Left renal cortex interstitium (tissue), 4 donors: ENCODE measurements around the gene ICE2. TPM values are rescaled to one million over a fixed set of nuclear protein-coding genes. Genes with fewer than 3 reads are reported as not detected.
A peak's percentile ranks its signal among the peaks of the same experiment; 100 is the strongest.
"Not testable (repeated sequence)": the region's sequence is repeated elsewhere in the genome, so short reads cannot be mapped to it uniquely, and the experiment has no call there.

Source experiments
- DNase-seq, 4 donors: peaks; one replicate each; pipeline ENCODE4 v3.0.0-alpha.2; 2013; ENCODE audit warnings: low read depth in 4 of 4, low spot score in 2 of 4, missing footprints in 1 of 4
- polyA plus RNA-seq, 4 donors: library from polyadenylated mRNA; unstranded; fragments of 120-200 nt; gene quantifications; one replicate each; pipeline ENCODE4 v1.2.1, GENCODE V29; 2013; ENCODE audit not compliant: insufficient read length in 4 of 4

The ICE2 gene
- polyA plus RNA-seq, 4 donors: 71.9 to 92.9 (median 88.2) TPM

DNA sequence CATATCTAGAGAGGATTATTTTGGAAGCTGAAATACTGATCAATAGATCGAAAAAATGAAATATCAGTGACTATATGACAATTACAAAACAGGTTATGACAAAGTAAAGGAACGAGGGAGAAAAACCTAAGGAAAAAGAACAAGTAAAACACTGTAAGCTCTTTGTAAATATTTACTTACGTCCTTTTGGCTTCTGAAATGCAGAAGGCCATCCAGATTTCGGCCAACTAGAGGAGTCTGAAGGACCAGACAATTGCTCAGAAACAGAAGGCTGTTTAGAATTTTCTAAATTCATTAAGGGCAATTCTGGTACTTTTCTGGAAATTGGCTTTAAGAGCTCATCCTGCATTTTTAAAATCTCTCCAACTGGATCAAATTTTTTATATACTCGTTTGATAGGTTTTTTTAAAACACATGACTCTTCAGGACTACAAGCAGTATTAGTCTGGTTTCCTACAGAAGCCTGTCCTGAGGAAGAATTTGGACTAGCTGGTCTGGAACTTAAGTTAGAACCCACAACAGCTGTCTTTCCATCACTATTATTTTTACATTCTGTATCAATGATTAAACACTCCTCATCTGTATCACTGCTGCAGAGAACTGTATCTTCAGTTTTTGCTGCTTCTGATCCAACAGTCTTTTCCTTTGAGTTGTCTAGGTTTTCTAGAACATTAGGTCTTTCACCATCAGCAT, 30.1 kb downstream of the ICE2 start:
- DNase-seq: no peak

DNA sequence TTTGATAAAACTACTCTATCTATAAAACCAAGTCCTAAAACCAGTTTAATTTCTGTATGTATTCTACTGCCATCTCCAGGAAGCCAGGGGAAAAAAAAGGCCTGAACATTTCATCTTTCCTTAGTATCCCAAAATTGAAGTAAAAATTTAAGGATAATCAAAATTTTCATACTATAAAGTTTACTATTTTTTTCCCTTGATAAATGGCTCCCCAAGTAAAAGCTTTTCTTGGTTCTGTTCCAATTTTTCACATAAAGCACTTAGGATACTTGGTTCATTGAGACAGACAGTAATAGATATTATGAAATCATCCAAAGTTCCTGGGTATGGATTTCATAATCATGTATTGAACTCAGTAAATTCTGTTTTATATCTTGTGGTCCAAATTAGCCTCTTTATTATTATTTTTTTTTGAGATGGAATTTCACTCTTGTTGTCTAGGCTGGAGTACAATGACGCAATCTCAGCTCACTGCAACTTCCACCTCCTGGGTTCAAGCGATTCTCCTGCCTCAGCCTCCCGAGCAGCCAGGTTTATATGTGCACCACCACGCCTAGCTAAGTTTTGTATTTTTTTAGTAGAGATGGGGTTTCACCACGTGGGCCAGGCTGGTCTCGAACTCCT, 34.5 kb downstream of the ICE2 start:
- DNase-seq: peak in 1 of 4 donors; percentile 6

DNA sequence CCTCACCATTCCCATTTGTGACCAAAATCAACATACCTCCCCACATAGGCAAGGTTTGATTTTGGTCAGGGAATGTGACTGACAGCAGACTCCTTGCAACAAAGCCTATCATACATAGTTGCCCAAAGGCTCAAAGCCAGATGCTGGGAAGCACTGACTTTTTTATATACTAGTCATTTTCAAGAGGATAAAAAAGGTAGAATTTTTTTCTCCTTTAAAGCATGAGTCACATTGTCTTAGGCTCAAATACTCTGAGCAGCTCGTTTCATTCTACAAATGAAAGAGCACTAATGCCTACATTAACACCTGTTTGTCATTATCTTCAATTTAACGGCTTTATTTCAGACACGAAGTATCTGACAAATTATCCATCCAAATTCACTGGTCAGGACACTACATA, 36.2 kb downstream of the ICE2 start:
- no peak for DNase-seq

DNA sequence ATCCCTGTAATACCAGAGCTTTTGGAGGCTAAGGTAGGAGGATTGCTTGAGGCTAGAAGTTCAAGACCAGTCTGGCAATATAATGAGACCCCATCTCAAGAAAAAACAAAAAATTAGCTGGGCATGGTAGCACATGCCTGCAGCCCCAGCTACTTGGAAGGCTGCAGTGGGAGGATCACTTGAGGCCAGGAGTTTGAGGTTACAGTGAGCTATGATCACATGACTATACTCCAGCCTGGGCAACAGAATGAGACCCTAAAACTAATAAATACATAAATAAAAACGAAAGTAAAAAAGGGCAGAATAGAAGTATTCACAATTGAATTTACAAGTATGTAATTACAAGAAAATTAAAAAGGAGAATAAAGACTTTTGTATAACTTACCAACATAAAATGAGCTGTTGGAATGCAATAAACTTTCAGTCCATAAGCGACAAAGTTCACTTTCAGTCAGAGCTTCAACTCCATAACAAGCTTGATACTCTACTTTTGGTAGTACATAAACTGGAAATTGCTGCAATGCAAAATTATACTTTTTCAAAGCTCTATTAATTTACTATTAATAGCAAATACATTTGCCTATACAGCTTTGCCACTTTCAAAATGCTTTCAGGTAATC, 36.8 kb downstream of the ICE2 start:
- DNase-seq: no peak

DNA sequence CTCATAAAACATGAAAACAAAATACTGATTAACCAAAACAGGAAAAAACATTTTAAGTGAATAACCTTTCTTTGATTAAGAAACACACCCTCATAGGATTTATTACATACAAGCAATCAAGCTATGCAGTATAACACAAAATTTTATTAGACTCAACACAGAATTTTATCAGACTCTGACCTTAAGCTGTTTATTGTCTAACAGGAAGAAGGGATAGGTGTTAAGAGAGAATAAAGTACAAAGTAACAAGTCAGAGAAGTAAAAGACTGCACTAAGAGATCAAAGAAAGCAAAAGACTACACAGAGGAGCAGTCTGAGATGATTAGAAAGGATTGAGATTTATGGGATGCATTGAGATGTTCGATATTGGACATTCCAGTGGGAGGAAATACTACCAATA, 37.6 kb downstream of the ICE2 start:
- no peak for DNase-seq

DNA sequence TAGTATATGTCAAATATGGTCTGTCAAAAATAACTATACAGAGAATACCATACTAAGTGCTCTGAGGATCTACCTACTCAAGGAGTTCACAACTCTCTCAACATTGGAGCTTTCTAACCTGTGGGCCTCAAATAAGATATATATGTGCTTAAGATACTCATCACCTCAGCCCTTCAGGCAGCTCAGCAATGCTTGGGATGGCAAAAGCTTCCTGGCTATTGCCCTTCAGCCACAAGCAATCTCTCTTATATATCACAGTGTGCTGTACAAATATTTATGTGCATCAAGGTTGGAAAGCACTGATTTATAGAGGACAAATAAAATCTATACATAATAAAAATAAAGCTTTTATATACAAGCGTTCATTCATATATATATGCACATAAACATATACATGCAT, 40.3 kb downstream of the ICE2 start:
- DNase-seq: no peak

DNA sequence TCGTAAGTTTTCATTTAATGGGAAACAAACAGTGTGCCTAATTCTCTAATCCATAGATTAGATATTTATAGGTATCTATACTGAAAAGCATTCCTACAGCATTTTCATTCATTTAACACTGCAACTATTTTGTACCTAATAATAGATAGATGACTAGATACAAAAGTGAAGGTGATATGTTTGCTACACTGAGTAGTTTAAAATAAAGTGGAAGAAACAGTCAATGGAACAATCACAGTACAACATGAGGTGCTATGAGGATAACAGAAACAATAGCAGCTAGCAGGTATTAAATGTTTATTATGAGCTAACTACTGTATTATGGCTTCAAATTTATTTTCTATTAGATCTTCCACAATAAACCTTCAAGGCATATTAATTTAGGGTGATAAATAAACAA, 50.0 kb downstream of the ICE2 start:
- DNase-seq: no peak

DNA sequence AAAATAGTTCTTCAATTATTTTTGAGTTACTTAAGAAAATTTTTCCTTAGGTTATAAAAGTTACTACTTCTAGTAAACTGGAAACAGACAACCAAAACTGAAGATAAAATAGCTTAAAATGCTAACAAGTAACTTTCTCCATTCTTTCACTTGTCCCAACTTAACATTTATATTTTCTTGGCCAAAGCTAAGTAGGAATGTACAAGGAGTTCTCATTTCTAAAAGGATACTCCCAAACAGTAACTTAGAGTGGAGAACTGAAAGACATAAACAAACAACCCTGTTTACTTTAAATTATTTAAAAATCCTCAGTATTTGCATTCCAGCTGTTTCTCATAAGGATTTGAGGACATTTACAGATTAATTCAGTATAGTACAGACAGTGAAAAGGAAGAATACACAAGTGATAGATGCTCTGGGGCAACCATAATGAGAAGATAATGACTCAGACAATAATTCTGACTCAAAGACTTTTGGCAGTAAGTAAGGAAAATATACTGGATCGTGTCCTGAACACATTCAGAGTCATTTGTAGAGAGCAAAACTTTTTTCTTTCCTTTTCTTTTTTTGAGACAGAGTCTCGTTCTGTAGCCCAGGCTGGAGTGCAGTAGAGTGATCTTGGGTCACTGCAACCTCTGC, 52.0 kb downstream of the ICE2 start:
- DNase-seq: no peak

DNA sequence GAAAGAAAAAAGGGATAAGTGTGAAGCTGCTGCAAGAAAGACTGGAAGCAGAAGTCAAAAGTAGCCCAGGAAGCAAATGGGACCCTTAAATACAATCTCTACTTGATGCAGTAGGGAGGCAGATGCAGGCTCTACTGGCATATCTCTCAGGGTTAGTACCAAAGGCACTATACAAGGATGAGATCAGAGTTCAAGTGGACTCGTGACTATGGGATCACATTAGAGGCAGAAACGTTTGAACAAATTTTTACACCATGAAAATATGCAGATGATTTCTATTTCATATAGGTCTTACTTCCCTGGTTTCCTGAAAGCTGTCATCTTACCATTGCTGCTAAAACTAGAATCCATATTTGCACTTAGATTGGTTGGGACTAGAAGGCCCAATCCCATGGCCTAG, 53.5 kb downstream of the ICE2 start:
- DNase-seq: no peak

DNA sequence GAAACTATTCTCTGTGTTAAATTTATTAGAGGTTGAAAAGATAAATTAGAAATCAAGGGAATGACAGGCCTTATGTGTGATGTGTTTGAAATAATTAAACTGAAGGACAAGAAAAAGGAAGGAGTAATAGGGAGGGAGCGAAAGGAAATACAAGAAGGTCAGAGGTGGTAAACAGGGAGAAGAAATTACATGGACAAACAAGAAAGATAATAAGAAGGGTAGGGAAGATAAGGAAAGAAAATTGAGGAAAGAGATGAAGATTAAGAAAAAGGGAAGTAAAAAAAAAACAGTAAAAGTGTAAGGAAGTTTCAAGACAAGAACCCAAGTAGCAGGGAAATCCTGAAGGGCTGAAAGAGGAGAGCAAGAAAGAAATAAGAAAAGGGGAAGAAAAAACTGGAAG, 54.9 kb downstream of the ICE2 start:
- DNase-seq: no peak

DNA sequence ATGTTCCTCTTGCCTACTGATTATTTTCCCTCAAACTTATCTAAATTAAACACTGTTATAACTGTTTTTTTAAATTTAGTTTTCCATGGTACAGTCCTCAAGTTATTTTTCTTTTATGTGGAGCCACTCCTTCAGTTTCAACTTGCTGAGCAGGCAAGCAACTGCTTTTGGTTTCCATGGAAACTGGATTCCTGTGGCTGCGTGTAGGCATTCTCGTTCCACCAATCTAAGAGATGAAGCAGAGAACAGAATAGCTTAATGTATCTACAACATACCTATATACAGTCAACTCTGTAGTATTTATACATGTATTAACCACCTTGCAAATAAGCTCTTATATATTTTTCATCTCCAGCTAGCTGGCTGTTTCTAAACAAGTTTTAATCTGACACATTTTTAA, 55.4 kb downstream of the ICE2 start:
- peak in 3 of 4 donors; percentile 45 to 77 (median 47) for DNase-seq

DNA sequence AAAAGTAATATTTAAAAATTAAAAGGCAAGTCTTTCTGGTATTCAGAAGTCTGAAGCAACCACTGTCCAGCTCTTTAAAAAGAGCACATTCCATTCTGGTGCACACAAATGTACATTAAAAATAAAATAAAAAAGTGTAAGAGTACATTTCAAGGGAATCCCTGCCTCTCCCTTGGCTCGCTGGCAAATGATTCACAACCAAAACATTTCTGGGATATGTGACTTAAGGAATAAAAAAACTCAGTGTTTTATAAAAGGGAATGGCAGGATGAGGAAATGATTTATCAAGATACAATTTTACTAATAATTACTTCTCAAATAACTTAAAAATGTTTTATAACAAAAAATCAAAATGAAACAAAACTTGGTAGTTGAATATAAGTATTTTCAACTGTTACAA, 57.4 kb downstream of the ICE2 start:
- no peak for DNase-seq

DNA sequence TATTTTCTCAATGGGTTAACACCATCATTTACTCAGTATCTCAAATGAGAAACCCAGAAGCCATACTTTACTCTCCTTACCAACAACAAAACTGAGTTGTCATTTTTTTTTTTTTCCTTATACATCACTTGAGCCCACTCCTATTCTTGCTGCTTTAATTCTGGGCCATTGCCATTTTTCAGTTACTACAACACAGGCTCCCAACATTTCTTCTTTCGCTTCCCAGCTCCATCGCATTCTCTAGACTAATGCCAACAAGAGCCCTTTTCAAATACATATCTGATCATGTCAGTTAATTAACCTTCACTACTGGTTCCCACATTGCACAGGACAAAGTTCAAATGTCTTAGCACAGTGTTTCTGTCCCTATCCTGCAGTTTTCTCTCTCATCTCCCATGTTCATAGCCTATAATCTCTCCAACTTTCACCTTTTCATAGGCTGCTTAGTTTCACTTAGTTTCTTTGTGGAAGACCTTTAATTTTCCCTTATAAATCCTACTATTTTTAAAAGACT, 58.7 kb downstream of the ICE2 start:
- DNase-seq: no peak

DNA sequence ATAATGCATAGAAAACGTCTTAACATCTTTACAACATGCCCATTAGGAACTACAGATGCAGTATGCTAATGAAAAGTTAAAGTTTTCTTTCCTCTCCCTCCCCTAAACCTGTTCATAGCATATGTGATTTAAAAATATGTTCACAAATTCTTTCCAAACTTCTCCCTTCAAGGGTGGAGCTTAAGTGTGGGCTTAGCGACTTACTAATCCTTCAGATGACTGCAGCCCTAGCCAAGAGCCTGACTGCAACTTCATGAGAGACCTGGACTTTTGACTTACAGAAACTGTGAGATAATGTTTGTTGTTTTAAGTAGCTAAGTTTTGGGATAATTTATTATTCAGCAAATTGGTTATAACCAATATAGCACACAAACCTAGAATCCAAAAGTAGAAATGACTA, 59.2 kb downstream of the ICE2 start:
- no peak for DNase-seq

DNA sequence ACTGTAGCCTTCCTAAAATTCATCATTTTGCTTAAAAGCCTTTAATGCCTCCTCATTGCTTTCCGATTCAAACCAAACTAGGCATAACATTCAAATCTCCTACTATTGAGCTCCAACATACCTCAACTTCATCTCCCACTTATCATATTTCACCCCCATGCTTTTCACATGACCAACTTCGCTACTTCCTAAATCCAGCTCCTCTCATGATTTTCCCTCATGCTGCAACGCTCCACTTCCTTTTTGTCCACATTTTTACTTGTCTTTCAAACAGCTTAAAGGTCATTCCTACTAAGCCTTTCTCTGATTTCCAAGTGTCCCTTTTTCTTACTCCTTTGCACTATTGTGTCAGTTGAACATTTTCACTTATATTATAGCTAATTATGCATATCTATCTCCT, 60.8 kb downstream of the ICE2 start:
- DNase-seq: no peak

DNA sequence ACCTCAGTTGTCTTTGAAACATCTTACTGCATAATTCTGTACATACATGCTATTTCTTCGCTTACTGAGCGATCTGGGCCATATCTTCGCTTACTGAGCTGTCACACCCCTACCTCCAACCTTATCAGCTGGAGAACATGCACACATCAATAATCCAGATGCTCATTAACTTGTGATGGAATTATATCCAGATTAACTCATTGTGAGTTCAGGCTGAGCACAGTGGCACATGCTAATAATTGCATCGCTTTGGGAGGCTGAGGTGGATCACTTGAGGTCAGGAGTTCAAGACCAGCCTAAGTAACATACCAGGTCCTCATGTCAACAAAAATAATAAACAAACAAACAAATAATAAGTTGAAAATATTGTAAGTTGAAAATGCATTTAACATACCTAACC, 61.8 kb downstream of the ICE2 start:
- DNase-seq: no peak

DNA sequence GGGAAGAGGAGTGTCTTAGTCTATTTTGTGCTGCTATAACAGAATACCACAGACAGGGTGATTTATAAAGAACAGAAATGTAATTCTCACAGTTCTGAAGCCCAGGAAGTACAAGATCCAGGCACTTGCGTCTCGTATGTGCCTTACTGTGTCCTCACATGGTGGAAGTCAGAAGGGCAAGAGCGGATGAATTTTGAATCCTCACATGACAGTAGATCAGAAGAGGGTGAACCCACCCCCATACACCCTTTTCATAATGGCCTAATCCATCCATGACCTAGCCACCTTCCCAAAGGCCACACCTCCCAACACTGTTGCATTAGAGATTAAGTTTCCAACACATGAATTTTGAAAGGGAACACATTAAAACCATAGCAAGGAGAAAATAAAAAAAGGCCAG, 62.5 kb downstream of the ICE2 start:
- no peak for DNase-seq

DNA sequence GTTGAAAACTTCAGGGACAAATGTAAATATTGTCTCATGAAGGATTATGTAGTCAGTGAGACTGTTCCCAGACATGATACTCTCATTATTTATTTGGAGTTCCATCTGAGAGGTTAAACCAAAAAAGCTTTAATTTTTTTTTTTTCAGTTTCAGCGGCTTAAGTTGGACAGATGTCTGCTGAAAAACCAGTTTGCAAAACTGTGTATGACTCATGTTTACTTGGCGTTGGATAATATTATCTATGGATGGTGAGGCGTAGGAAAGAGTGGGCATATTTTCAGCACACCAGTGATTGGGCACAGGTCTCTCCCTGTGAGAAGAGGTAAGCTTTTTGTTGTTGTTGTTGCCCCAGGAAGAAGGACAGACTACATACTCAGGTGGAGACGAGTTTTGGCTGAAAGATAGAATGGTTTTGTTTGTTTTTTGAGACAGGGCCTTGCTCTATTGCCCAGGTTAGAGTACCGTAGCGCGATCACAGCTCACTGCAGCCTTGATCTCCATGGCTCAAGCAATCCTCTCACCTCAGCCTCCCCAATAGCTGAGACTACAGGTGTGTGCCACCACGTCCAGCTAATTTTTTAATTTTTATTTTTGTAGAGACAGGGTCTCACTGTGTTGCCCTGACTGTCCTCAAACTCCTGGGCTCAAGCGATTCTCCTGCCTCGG, 64.8 kb downstream of the ICE2 start:
- DNase-seq: no peak

DNA sequence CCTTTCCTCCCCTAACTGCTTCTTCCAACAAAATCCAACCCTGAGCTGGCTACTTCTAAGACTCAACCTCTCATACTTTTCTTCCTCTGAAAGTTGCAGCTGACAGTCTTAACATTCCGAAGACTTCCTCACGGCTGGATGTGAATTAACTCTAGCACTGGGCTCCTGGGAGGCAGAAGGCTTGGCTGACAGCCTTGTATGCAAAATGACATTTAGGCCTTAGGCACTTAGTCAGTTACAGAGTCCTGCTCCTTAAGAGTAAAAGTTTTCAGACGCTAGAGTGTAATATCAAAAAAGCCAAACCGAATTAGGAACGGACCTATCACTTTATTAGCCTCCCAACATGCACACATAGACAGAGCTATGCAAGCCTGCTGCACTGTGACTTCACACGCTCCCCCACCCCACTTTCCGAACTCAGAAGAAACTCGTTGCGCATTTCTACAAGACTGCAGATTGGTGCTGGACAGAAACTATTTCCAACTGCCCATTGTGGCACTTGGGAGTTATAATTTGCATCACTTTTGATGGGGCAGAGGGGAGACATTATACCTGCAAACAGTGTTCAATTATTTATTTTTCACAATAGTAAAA, 65.6 kb downstream of the ICE2 start:
- DNase-seq: no peak

DNA sequence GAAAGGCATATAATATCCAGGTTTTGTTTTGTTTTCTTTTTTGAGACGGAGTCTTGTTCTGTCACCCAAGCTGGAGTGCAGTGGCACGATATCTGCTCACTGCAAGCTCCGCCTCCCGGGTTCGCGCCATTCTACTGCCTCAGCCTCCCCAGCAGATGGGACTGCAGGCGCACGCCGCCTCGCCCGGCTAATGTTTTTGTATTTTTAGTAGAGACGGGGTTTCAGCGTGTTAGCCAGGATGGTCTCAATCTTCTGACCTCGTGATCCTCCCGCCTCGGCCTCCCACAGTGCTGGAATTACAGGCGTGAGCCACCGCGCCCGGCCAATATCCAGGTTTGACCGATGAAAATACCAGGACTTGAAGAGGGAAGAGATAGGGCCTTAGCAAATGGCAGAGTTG, 66.1 kb downstream of the ICE2 start:
- not testable (repeated sequence) for DNase-seq
